ENCODE results near the gene RAI14. TPM values are rescaled to one million over a fixed set of nuclear protein-coding genes. Genes with fewer than 3 reads are reported as not detected.

The RAI14 gene
- total RNA-seq, 6 experiments from 2014 or later: 256 to 360 (median 323) TPM

DNA sequence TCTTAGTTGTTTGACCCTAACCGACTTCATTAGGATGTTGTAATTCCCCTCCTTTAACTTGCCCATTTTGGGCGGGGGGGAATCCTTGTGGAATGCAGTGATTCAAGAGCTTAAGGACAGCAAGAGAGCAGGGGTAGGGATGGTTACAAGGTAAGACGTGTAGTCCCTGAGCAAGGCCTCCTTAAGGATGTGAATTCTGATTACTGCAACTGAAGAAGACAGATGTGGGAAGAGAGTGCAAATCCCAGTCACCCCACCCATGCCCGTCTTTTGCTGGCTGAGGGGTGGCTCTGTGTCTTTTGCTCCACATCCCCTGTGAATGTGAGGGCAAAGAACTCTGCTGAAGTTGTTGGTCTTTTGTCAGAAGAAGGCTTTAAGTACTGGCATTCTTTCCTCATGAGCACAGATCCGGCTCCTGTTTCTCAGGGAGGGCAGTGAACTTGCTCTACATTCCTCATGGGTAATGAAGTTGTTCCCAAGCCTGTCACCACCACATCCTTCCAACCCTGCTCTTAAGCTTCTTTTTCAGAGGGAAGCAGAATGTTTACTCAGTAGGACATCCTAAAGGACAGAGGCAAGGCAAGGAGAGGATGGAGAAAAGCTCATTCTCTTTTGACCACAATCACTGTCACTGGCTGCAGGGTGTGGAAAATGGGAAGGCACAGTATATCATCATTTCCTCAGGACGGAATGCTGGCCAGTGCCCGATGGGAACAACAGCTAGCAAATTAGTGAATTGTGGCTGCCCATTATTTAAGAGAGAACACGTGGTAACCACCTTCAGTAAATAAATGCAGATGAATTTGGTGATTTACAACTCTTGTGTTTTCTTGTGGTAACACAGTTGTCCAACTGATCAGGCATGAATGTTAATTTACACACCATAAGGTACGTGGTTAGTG is 61.5 kb downstream of the RAI14 start:
- Mint-ChIP-seq H3K9me3 (no peaks in the 10 kb centered on the region), H3K36me3 (ENCODE audit: low read depth) (peaks cover 60% of the 10 kb centered on the region), H3K27me3 (ENCODE audit: insufficient read depth) (no peaks in the 10 kb centered on the region; the same call in 1 of the 2 replicates), H3K4me3 (peak overlapping the region; percentile 75), H3K27ac (peak overlapping the region; percentile 91), H3K4me1 (ENCODE audit: low read depth) (peaks cover 79% of the 10 kb centered on the region)
- no peak for TF ChIP-seq CTCF (IDR thresholded peaks at IDR 0.05)
- peak; percentile 97 for DNase-seq

GRCh38 chr5:34718516-34718915 is 62.4 kb downstream of the RAI14 start:
- H3K4me1 Mint-ChIP-seq (ENCODE audit: low read depth): peaks cover 70% of the 10 kb centered on the region
- H3K27me3 Mint-ChIP-seq (ENCODE audit: insufficient read depth): no peaks in the 10 kb centered on the region; the same call in 1 of the 2 replicates
- DNase-seq: no peak
- no peak for TF ChIP-seq CTCF (IDR thresholded peaks at IDR 0.05)
- H3K27ac Mint-ChIP-seq: peak overlapping the region; percentile 91
- H3K9me3 Mint-ChIP-seq: no peaks in the 10 kb centered on the region
- peak overlapping the region; percentile 75 for H3K4me3 Mint-ChIP-seq
- peaks cover 56% of the 10 kb centered on the region for H3K36me3 Mint-ChIP-seq (ENCODE audit: low read depth)

DNA sequence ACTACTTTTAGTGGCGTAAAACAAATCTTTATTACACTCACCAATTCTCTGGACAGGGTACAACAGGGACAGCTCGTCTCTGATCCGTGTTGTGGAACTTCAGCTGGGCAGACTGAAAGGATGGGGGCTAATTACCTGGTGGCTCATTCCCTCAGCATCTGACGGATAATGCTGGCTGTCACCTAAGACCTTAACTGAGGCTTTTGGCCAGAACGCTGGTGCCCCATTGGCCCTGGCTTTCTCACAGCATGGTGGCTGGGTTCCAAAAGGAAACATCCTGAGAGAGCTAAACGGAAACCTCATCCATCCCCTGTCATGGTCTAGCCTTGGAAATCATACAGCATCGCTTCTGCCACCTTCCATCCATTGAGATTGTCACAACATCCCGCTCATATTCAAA is 62.9 kb downstream of the RAI14 start:
- Mint-ChIP-seq H3K4me3 (peak overlapping the region; percentile 75; the same call in 1 of the 2 replicates), H3K36me3 (ENCODE audit: low read depth) (peaks cover 52% of the 10 kb centered on the region), H3K4me1 (ENCODE audit: low read depth) (peaks cover 67% of the 10 kb centered on the region), H3K9me3 (no peaks in the 10 kb centered on the region), H3K27me3 (ENCODE audit: insufficient read depth) (no peaks in the 10 kb centered on the region; the same call in 1 of the 2 replicates), H3K27ac (peak overlapping the region; percentile 91)
- TF ChIP-seq CTCF (IDR thresholded peaks at IDR 0.05): no peak
- no peak for DNase-seq

- no peaks in the 10 kb centered on the region; the same call in 1 of the 2 replicates for H3K27me3 Mint-ChIP-seq (ENCODE audit: insufficient read depth)
- H3K36me3 Mint-ChIP-seq (ENCODE audit: low read depth): peaks cover 48% of the 10 kb centered on the region
- no peak overlapping the region for H3K27ac Mint-ChIP-seq
- no peak for DNase-seq
- no peak for TF ChIP-seq CTCF (IDR thresholded peaks at IDR 0.05)
- peaks cover 44% of the 10 kb centered on the region for H3K4me1 Mint-ChIP-seq (ENCODE audit: low read depth)
- no peak overlapping the region for H3K4me3 Mint-ChIP-seq
- H3K9me3 Mint-ChIP-seq: peaks cover 4% of the 10 kb centered on the region; the same call in 1 of the 2 replicates
Measured at GRCh38 chr5:34721327-34721726, 65.2 kb downstream of the RAI14 start.

DNA sequence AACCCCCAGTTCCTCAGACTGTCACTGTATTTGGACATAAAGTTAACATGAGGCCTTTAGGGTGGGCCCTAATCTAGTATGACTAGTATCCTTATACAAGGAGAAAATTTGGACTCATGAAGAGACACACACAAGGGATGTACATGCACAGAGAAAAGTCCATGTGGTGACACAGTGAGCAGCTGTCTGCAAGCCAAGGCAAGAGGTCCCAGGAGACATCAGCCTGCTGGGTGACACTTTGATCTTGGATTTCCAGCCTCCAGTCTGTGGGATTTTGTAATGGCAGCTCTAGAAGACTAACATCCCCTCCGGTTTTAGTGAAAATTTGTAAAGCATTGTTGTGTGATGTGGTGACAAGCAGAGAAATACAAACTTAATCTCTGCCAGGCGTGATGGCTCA is 66.1 kb downstream of the RAI14 start:
- Mint-ChIP-seq H3K9me3 (peaks cover 10% of the 10 kb centered on the region), H3K4me3 (no peak overlapping the region), H3K36me3 (ENCODE audit: low read depth) (peaks cover 52% of the 10 kb centered on the region), H3K27ac (peak overlapping the region; percentile 18; the same call in 1 of the 2 replicates), H3K4me1 (ENCODE audit: low read depth) (peaks cover 41% of the 10 kb centered on the region), H3K27me3 (ENCODE audit: insufficient read depth) (no peaks in the 10 kb centered on the region; the same call in 1 of the 2 replicates)
- DNase-seq: no peak
- no peak for TF ChIP-seq CTCF (IDR thresholded peaks at IDR 0.05)

Data from HFFc6 (cell line).